GM13976 (cell line): Measurements from ENCODE around the gene SPOCK2.
"Not testable (repeated sequence)": the region's sequence is repeated elsewhere in the genome, so short reads cannot be mapped to it uniquely, and the experiment has no call there.

Experiments used
- DNase-seq: peaks from one replicate; pipeline ENCODE4 v3.0.0; 2012; ENCODE audit warnings: low spot score
- CTCF ChIP-seq: IDR thresholded peaks from 2 replicates; pipeline ENCODE4 v1.5.1; 2012; ENCODE audit warnings: borderline replicate concordance, mild to moderate bottlenecking; ENCODE audit not compliant: insufficient read depth; ENCODE audit errors: extremely low read depth, missing control alignments, control extremely low read depth
- in situ Hi-C: fragments of 300-500 bp; cut with MboI; formaldehyde crosslinking; loops from one replicate; pipeline ENCODE4 v1.12.0; 2022; ENCODE audit warnings: low sequenced_read_pairs, mixed read lengths, inconsistent platforms; ENCODE audit not compliant: unreplicated experiment

SPOCK2 gene

GRCh38 chr10:72035252-72035887 lies 53.0 kb downstream of the SPOCK2 start:
- no peak for DNase-seq
- no peak for TF ChIP-seq CTCF
- in situ Hi-C loops, result no loop called here

- no peak for TF ChIP-seq CTCF
- in situ Hi-C loops, result no loop called here
- DNase-seq, result no peak
These were observed 53.6 kb downstream of the SPOCK2 start for GRCh38 chr10:72034761-72035160.

GRCh38 chr10:72034040-72034499 lies 54.3 kb downstream of the SPOCK2 start:
- no peak for TF ChIP-seq CTCF
- in situ Hi-C loops, result no loop called here

GRCh38 chr10:72032409-72033162 lies 55.8 kb downstream of the SPOCK2 start:
- in situ Hi-C loops, DNase-seq: not testable (repeated sequence)

More at GRCh38 chr10:72034040-72034499, 54.3 kb downstream of the SPOCK2 start:
- no peak for DNase-seq

- DNase-seq, result no peak
- in situ Hi-C loops, result no loop called here
These were observed 56.6 kb downstream of the SPOCK2 start for GRCh38 chr10:72031706-72032105.

GRCh38 chr10:72030762-72031543 lies 57.4 kb downstream of the SPOCK2 start:
- no peak for TF ChIP-seq CTCF
- in situ Hi-C loops, result no loop called here
- DNase-seq, result no peak

More at GRCh38 chr10:72031706-72032105, 56.6 kb downstream of the SPOCK2 start:
- no peak for TF ChIP-seq CTCF
